Tibial nerve (tissue), 4 donors: ENCODE data around the gene KCNH2. TPM values are rescaled to one million over a fixed set of nuclear protein-coding genes. Genes with fewer than 3 reads are reported as not detected.

Source experiments
- DNase-seq, 2 donors: peaks; one replicate each; pipeline ENCODE4 v3.0.0-alpha.2; 2019; ENCODE audit warnings: low spot score in 2 of 2
- H3K27ac ChIP-seq, 4 donors: fragments of 200-600 bp; sonication (generic) in 3 of 4; one replicate each; pipeline ENCODE4 v1.5.1; 2017 to 2019; ENCODE audit warnings: mild to moderate bottlenecking in 1 of 4
- H3K27me3 ChIP-seq, 2 donors: fragments of 200-600 bp; sonication (generic) in 1 of 2; one replicate each; pipeline versions ENCODE4 v1.5.1 to v1.6.0; 2017 to 2019
- H3K36me3 ChIP-seq, 3 donors: fragments of 200-600 bp; sonication (generic); one replicate each; pipeline ENCODE4 v1.5.1; 2018 to 2019
- H3K4me1 ChIP-seq, 4 donors: fragments of 200-600 bp; sonication (generic) in 3 of 4; one replicate each; pipeline ENCODE4 v1.5.1; 2017 to 2019
- H3K4me3 ChIP-seq, 4 donors: fragments of 200-600 bp; sonication (generic) in 3 of 4; one replicate each; pipeline ENCODE4 v1.5.1; 2017 to 2019; ENCODE audit warnings: mild to moderate bottlenecking in 1 of 4, moderate library complexity in 1 of 4
- H3K9me3 ChIP-seq, 4 donors: fragments of 200-600 bp; sonication (generic) in 3 of 4; one replicate each; pipeline ENCODE4 v1.5.1; 2017 to 2019
- EP300 ChIP-seq, 2 donors: sonication (generic); formaldehyde crosslinking; IDR thresholded peaks; one replicate each; pipeline ENCODE4 v1.6.1; 2017; ENCODE audit warnings: antibody characterized with exemption in 2 of 2, mild to moderate bottlenecking in 1 of 2
- POLR2A ChIP-seq, 2 donors: fragments of 450-650 bp; IDR thresholded peaks; one replicate each; pipeline ENCODE4 v1.6.1; 2017; ENCODE audit warnings: antibody characterized with exemption in 2 of 2, mild to moderate bottlenecking in 2 of 2, moderate library complexity in 2 of 2
- WGBS, 2 donors: methylation state at CpG; one replicate each; pipeline ENCODE4 v1.1.5; 2018; 5-methylcytosine and 5-hydroxymethylcytosine counted together
- total RNA-seq, 4 donors: library from RNA; depleted of rRNA; stranded (reverse); fragments of >200 nt; gene quantifications; one replicate each; pipeline ENCODE4 v1.1.0, GENCODE V29; 2016
- TF ChIP-seq, protein P1 (sequence below), 5 experiments: fragments of 200-600 bp in 3 of 5; fragments of 450-650 bp in 2 of 5; sonication (generic) in 3 of 5; IDR thresholded peaks; one replicate each; pipeline ENCODE4 v1.5.1; 2016 to 2019; ENCODE audit warnings: antibody characterized with exemption in 5 of 5, mild to moderate bottlenecking in 3 of 5, moderate library complexity in 2 of 5

KCNH2 gene
- total RNA-seq, 4 donors from 2014 or later = 1.5 to 9.0 (median 2.4) TPM

DNA sequence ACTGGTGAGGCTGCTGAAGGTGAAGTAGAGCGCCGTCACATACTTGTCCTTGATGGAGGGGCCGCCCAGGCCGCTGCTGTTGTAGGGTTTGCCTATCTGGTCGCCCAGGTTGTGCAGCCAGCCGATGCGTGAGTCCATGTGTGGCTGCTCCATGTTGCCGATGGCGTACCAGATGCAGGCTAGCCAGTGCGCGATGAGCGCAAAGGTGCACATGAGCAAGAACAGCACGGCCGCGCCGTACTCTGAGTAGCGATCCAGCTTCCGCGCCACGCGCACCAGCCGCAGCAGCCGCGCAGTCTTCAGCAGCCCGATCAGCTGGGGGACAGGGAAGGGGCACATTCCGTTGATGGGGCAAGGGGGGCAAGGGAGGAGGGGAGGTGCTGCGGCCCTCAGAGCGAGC is 26.6 kb downstream of the KCNH2 start:
- no peak for DNase-seq
- no peaks in the 10 kb centered on the region for H3K36me3 ChIP-seq
- no peak overlapping the region for H3K27ac ChIP-seq
- TF ChIP-seq POLR2A (IDR thresholded peaks at IDR 0.05) = no peak
- no peak overlapping the region for H3K4me3 ChIP-seq
- 94 to 96% methylated on average over 28 of the region's 28 CpGs for WGBS, 2 donors
- H3K4me1 ChIP-seq = peaks cover 0 to 26% (median 22%) of the 10 kb centered on the region in 4 donors
- H3K27me3 ChIP-seq = peaks cover 0 to 42% of the 10 kb centered on the region in 2 donors
- H3K9me3 ChIP-seq = no peaks in the 10 kb centered on the region

DNA sequence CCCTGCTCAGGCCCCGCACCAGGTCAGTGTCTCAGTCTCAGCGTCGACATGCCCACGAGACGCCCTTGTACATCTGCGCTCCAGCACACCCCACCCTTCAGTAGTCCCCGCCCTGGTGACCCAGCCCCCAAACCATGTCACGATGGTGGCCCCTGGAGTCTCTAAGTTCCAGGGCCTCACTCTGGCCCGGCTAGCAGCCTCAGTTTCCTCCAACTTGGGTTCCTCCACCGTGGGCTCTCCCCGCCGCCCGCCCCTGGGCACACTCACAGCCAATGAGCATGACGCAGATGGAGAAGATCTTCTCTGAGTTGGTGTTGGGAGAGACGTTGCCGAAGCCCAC is 27.0 kb downstream of the KCNH2 start:
- TF ChIP-seq EP300 (IDR thresholded peaks at IDR 0.05) = no peak
- TF ChIP-seq, protein P1, sequence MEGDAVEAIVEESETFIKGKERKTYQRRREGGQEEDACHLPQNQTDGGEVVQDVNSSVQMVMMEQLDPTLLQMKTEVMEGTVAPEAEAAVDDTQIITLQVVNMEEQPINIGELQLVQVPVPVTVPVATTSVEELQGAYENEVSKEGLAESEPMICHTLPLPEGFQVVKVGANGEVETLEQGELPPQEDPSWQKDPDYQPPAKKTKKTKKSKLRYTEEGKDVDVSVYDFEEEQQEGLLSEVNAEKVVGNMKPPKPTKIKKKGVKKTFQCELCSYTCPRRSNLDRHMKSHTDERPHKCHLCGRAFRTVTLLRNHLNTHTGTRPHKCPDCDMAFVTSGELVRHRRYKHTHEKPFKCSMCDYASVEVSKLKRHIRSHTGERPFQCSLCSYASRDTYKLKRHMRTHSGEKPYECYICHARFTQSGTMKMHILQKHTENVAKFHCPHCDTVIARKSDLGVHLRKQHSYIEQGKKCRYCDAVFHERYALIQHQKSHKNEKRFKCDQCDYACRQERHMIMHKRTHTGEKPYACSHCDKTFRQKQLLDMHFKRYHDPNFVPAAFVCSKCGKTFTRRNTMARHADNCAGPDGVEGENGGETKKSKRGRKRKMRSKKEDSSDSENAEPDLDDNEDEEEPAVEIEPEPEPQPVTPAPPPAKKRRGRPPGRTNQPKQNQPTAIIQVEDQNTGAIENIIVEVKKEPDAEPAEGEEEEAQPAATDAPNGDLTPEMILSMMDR (IDR thresholded peaks at IDR 0.05) = no peak
- no peak for TF ChIP-seq POLR2A (IDR thresholded peaks at IDR 0.05)
- WGBS, 2 donors = 91 to 99% methylated on average over 14 to 16 of the region's 16 CpGs
- Histone ChIP-seq H3K4me1 (peaks cover 0 to 29% (median 24%) of the 10 kb centered on the region in 4 donors), H3K9me3 (no peaks in the 10 kb centered on the region), H3K27ac (no peak overlapping the region), H3K4me3 (no peak overlapping the region), H3K36me3 (no peaks in the 10 kb centered on the region), H3K27me3 (peaks cover 0 to 42% of the 10 kb centered on the region in 2 donors)
- DNase-seq = no peak

DNA sequence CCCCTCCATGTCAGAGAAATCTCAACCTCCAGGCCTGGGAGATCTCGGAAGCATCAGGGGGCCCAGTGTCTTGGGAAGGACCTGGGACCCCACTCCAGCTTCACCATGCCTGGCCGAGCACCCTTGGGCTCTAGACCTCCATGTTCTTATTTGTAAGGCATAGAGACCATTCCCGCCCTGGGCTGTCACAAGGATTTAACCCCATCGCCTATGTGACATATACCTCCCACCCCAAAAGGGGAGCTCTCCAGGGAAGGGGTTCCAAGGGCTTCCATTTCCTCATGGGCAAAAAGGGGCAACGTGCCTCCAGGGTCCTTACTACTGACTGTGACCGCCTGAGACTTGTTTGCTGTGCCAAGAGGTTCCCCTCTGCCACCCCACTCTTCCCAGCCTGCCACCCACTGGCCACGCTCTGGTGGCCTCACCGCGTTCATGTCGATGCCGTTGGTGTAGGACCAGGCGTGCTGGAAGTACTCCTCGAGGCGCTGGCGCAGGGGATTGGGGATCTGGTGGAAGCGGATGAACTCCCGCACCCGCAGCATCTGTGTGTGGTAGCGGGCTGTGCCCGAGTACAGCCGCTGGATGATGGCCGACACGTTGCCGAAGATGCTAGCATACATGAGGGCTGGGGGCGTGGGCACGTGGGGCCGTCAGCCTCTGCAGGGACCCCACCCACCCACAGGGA is 27.5 kb downstream of the KCNH2 start:
- H3K36me3 ChIP-seq = no peaks in the 10 kb centered on the region

DNA sequence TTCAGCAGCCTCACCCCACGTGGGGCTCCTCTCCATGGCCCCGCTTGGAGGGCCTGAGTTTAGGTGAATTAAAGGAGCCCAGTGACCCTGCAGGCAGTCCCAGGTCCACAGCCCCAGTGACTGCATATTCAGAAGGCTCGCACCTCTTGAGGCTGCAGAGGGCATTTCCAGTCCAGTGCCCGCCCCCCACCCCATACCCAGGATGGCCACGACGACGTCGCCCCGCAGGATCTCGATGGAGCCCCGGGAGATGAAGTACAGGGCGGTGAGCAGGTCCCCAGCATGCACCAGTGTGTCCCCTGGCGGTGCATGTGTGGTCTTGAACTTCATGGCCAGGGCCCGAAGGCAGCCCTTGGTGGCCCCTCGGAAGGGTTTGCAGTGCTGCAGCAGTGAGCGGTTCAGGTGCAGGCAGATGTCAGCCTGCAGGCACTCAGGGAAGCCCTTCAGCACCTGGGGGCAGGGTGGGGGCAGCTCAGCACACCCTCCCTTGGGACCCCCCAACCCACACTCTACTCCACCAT is 28.1 kb downstream of the KCNH2 start:
- WGBS, 2 donors = 83 to 89% methylated on average over 3 to 5 of the region's 16 CpGs
- H3K9me3 ChIP-seq = no peaks in the 10 kb centered on the region
- H3K27ac ChIP-seq = no peak overlapping the region
- no peak overlapping the region for H3K4me3 ChIP-seq
- H3K27me3 ChIP-seq = peaks cover 0 to 42% of the 10 kb centered on the region in 2 donors
- TF ChIP-seq, protein P1 (IDR thresholded peaks at IDR 0.05) = no peak
- TF ChIP-seq POLR2A (IDR thresholded peaks at IDR 0.05) (no peak), EP300 (IDR thresholded peaks at IDR 0.05) (no peak)
- no peak for DNase-seq
- H3K4me1 ChIP-seq = peaks cover 0 to 27% (median 23%) of the 10 kb centered on the region in 4 donors
- no peaks in the 10 kb centered on the region for H3K36me3 ChIP-seq

More for the DNA sequence above, 27.5 kb downstream of the KCNH2 start:
- Histone ChIP-seq H3K4me1 (peaks cover 0 to 27% (median 23%) of the 10 kb centered on the region in 4 donors), H3K27me3 (peaks cover 0 to 42% of the 10 kb centered on the region in 2 donors), H3K27ac (no peak overlapping the region), H3K4me3 (no peak overlapping the region), H3K9me3 (no peaks in the 10 kb centered on the region)
- TF ChIP-seq EP300 (IDR thresholded peaks at IDR 0.05) (no peak), POLR2A (IDR thresholded peaks at IDR 0.05) (no peak)
- TF ChIP-seq, protein P1 (IDR thresholded peaks at IDR 0.05) = no peak
- 94 to 98% methylated on average over 26 of the region's 27 CpGs for WGBS, 2 donors
- DNase-seq = no peak

DNA sequence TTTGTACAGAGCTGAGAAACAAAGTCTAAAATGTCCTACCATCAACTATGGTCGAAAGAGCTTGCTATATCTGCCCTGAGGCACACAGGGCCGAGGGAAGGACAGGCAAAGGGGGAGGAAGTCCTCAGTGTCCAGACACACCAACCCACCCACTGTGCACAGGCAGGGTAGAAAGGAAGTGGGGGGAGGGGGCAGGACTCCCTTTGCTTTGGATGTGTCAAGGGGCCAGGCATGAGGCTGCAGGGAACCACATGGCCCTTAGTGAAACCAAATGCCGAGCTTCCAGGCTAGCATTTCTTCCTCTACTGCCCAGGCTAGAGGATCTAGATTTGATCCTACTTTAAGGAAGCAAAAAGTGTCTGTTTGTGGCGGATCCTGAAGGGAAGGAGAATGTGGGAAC is 28.6 kb downstream of the KCNH2 start:
- H3K36me3 ChIP-seq = no peaks in the 10 kb centered on the region
- H3K9me3 ChIP-seq = no peaks in the 10 kb centered on the region
- no peak overlapping the region for H3K4me3 ChIP-seq

More for the DNA sequence above, 28.6 kb downstream of the KCNH2 start:
- TF ChIP-seq, protein P1 (IDR thresholded peaks at IDR 0.05) = no peak
- TF ChIP-seq EP300 (IDR thresholded peaks at IDR 0.05) = no peak
- no peak for TF ChIP-seq POLR2A (IDR thresholded peaks at IDR 0.05)
- WGBS, 2 donors = 42 to 52% methylated on average over 4 of the region's 4 CpGs
- no peak for DNase-seq
- H3K27ac ChIP-seq = no peak overlapping the region
- peaks cover 0 to 39% of the 10 kb centered on the region in 2 donors for H3K27me3 ChIP-seq
- H3K4me1 ChIP-seq = peaks cover 0 to 24% (median 20%) of the 10 kb centered on the region in 4 donors
